A673 (cell line): ENCODE measurements around the gene SLC44A1.

Experiments
- CTCF ChIP-seq: fragments of 300-800, 200-600 bp; sonication (generic); conservative IDR thresholded peaks from 2 replicates; pipeline ENCODE4 v1.5.1; 2017; ENCODE audit warnings: low read depth, mild to moderate bottlenecking, antibody characterized with exemption, low read length, moderate library complexity, mixed read lengths
- EZH2 ChIP-seq: fragments of 200-600 bp; sonication (generic); IDR thresholded peaks from 2 replicates; pipeline ENCODE4 v1.6.1; 2017; ENCODE audit warnings: borderline replicate concordance, low read depth, mild to moderate bottlenecking, mixed read lengths, antibody characterized with exemption, low read length; ENCODE audit not compliant: poor library complexity, severe bottlenecking

- TF ChIP-seq CTCF = no peak
- no peak for TF ChIP-seq EZH2
These were observed 3.0 kb upstream of the SLC44A1 start for GRCh38 chr9:105241356-105242043.
